GM21825 (cell line): ENCODE measurements around the gene MTERF4.

ENCODE experiments used
- ATAC-seq: cut with Tn5 transposase; IDR thresholded peaks from one replicate; pipeline ENCODE4 v1.9.1; 2021; ENCODE audit warnings: mild to moderate bottlenecking, moderate library complexity; ENCODE audit not compliant: unreplicated experiment

Gene MTERF4

DNA sequence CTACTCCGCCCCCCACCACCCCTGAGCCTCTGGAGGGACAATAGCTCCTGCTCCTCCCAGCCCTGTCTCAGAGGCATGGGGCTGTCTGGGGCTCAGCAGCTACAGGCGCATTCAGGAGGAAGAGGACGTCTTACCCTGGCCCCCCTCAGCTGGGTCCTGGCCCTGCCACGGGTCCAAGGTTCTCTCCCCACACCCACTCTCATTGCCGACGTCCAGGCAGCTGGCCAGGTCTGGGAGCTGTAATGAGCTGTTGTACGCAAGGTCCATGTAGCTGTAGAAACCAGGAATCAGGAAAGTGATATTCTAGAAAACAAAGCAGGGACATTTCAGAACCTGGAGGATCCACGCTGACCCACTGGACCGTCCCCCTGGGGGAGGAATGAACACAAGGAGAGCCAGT is 33.6 kb upstream of the MTERF4 start:
- no peak for ATAC-seq

DNA sequence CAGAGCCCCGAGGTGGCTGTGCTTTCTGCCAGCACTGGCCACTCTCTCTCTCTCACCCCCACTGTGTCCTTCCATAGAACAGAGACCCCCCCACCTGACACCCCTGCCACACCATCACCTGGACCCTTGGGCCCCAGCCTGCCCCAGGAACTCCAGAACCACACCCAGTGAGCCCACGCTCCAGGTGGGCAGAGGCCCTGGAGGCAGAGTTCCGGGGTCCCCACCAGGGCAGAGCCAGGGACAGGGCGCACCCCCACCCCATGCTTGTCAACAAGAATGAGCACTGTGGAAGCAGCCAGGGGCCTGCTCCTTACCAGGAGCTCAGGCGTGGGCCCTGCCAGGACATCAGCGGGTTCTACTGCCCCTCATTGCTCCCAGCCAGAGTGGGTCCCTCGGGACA is 32.6 kb upstream of the MTERF4 start:
- ATAC-seq: no peak

DNA sequence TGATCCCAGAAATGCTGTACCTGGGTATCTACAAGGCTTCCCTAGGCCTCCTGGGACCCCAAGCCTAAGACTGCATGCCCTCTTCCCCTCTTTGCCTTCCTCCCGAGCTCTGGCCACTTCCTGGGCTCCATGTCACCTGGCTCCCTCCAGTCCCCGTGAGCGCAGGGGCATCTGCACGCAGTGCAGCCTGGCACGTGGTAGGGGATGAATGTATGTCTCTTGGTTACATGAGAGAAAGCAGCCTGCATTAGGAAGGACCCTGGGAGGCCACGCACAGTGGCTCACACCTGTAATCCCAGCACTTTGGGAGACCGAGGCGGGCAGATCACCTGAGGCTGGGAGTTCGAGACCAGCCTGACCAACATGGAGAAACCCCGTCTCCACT is 31.3 kb upstream of the MTERF4 start:
- ATAC-seq: no peak

DNA sequence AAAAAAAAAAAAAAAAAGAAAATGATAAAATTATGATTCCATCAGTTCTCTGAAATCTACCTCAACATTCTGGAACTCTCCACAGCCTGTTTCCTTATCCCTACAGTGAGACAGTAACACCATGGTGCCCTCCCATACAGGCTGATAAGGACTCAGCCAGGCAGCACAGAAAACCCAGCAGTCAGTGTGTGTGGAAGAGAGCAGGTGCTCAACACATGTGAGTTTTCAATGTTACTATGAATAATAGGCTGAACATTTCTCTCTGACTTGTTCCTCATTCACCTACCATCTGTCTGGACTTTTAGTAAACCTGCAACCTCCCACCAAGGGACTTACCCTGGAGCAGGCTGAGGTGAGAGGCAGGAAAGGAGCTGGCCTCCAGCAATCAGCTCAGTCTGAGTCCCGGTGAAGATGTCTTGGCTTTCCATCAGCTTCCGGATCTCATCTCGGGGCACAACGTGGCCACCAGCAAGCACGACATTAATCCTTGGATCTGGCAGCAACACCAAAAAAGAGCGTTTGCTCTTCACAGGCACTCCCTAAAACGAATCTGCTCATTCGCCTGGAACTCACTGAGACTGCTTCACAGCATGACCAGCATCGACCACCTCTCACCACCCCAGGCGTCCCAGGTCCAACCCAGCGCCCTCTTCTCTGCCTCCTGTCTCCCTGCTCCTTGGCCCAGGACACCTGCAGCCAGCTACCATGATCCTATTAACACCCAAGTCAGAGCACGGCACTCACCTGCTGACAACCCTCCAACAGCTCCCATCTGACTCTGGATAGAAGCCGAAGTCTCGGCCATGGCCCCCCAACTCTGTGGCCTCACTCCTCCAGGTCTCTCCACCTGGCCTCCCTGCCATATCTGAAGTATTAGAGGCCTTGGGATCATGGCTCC is 30.7 kb upstream of the MTERF4 start:
- no peak for ATAC-seq

DNA sequence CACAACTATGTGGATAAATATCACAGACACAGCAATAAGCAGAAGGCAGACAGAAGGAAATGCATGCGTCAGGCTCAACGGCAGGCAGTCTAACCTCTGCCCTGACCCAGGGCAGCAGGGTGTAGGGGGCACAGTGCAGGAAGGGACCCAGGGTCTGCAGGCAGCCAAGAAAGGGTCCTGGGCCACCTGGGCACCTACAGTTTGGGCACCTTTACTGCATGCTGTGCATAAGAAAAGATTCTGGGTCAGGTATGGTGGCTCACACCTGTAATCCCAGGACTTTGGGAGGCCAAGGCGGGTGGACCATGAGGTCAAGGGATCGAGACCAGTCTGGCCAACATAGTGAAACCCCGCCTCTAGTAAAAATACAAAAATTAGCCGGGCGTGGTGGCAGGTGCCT is 29.4 kb upstream of the MTERF4 start:
- ATAC-seq: no peak

DNA sequence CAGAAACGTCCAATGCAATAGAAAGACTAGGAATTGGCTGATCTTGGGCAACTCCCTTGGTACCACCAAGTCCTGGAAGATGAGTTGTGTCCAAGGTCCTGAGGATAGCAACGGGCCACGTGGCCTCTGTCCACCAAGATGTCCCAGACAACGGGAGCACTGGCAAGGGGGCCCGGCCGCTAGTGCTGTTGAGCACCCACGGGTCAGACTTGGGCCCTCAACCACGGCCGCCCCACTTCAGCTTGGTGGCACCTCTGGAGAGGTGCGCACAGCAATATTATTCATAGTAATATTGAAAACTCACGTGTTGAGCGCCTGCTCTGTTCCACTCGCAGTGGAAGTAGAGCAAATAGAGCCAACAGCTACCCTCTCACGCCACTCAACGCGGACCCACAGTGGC is 28.2 kb upstream of the MTERF4 start:
- ATAC-seq: no peak

DNA sequence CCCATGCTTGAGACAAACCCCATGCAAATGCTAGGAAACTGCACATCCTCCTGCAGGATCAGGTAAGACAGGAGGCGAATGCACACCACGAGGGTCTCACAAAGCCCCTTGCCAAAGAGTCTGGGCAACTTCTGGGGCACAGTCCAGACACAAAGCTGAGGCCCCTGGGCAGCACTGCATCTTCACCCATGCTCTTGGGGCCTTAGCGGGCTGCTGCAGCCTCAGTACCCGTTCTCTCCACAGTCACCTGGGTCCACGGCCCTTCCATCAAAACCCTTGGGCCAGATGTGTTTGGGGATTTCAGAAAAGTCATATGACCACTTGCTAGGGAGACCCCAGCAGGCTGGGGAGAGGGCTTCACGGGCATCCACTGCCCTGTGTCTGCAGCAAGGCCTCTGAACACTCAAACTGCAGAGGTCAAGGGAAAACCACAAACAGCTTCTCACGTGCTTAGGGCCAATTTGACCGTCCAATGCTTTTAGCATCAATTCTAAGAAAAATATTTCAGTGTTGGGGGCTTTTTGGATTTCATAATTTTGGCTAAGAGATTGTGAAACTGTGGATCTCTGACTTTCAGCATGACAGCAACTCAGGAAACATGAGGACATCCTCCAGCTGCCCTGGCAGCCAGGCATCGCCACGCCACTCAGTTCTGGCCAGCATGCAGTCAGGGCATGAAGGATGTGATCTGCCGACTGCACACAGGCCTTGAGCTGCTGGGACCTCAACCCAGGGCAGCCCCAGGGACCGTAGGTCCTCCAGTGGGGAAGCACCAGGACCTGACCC is 27.2 kb upstream of the MTERF4 start:
- no peak for ATAC-seq

DNA sequence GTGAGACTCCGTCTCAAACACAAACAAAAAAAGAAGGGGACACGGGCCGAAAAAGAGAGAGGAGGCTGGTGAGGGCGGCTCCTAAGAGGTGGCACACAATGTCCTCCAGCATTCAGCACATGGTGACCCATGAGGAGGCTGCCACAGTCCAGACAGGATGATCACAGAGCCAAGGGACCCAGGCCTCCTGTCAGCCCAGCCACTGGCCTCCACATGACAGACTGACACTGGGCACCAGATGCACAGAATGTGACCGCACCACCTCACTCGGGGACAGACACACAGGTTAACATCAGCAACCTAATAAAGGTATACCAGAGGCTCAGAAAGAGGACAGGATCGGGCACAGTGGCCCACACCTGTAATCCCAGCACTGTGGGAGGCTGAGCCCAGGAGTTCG is 26.2 kb upstream of the MTERF4 start:
- ATAC-seq: no peak

DNA sequence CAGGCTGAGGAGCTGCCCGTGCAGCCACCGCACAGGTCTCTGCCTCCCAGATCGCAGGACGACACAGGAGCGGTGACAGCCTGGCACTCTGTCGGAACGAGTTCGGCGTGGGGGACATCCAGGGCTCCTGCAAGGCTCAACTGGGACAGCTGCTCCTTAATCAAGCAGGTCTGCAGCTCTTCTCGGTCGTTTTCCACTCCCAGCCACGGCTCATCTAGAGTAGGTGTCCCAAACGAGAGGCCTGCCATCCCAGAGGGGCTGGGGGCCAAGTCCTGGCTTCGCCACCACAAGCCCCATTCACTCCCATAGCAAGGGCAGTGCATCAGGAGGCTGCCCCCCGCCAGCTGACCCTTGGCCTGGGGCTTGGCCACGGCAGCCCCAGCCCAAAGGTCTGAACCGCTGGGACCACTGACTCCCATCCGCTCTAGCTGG is 24.7 kb upstream of the MTERF4 start:
- no peak for ATAC-seq

DNA sequence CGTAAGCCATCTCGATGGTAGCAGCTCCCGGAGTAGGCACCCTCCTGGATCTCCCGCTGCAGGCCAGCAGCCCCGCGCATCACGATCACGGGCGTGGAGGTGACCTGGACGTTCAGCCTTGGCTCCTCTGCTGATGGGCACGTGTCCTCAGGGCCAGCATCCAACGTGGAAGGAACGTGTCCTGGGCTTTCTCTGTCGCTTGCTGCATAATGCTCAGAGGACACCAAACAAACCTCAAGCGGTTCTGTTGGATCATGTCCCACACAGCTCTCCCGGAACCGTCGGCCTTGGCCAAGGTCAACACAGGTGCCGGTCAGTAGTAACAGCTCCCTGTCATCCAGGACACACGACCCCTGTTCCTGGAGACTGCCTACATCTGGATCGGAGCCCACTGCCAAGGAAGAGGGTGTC is 24.1 kb upstream of the MTERF4 start:
- ATAC-seq: no peak

DNA sequence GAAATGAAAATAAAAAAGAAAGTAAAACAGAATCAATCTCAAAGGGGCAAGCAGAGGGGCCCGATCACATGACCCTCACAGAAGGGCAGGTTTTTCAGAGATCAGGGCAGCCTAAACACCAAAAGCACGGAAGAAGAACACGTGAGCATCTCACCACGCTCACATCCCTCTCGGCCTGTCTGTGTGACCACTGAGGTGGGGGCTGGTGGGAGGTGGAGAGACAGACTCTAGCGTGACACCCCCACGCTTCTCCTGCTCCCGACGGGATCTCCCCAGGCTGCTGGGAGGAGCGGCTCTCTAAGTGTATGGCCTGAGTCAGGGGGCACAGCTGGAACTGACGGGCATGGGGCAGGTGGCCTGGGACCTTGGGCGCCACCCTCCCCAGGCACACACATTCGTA is 23.5 kb upstream of the MTERF4 start:
- no peak for ATAC-seq

DNA sequence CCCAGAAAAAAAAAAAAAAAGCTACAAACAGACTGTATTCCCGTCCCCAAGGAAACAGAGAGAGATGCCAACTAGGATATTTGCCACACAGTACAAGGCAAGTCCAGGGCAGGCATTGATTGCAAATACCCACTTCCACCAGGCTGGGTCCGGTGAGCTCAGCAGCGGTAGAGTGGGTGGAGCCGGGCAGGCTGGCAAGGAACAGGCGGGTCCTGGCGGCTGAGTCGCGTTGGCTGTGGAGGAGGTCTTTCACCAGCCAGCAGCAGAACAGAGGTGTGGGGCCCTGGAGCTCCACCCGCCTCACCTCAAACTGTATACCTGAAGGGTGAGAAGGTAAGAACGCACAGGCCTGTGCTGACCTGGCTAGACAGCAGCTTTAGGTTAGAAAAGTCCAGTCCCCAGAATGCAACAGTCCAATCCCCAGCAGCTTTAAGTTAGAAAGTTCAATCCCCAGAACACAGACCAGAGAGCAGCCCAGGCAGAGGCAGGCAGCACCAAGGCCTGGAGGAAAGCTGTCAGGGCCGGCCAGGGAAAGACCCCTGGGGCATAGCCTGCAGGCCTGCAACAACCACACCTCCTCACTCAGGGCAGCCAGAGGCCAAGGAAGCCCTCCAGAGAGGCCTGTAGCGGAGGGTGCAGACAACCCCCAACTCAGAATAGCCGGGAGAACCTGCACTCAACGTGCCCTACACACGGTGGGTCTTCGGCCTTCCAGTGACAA is 21.9 kb upstream of the MTERF4 start:
- ATAC-seq: no peak

DNA sequence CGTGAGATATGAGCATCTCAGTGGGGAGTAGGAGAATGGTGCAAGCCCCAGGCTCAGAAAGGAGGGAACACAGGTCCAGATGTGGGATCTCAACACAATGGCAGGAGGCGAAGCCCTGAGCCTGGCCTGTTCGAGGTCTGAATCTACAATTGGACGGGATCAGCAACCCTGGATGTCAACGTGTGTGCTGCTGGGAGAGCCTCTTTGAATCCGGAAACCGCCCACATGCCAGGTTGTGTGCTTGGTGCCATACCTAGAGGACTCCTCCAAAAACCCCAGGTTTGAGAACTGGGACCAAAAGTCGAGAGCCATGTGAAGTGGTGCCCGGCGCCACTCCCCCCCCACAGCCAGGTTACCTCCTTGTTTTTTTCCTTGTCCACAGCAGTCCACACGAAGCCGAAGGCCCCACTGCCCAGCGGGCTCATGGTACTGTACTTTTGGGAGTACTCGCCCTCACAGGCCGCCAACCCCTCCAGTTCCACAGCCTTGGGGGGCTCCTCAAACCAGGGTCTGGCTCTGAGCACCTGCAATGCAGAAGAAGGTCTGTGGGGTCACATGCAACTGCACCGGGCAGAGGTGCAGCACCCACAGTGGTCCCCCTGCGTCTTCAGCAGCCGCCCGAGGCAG is 20.4 kb upstream of the MTERF4 start:
- ATAC-seq: no peak

DNA sequence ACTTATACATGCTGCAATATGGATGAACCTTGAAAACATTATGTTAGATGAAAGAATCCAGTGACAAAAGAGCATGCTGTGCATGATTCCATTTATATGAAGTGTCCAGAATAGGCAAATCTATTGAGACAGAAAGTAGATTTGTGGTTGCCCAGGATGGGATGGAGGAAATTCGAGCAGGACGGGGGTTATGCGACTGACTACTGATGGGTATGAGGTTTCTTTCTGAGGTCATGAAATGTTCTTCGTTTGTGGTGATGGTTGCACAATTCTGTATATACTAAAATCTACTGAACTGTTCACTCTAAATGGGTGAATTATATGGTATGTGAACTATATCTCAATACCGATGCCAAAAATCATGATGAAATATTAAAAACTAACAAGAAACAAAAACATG is 18.9 kb upstream of the MTERF4 start:
- ATAC-seq: no peak

DNA sequence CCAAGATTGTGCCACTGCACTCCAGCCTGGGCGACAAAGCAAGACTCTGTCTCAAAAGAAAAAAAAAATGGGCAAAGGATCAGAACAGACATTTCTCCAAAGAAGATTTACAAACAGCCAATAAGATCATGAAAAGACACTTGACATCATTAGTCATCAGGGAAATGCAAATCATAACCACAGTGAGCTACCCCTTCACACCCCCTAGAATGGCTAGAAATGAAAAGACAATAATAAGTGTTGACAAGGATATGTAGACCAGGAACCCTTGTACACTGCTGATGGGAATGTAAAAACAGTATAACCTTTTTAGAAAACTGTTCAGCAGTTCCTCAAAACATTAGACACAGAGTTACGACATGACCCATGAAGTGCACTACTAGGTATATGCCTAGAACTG is 18.4 kb upstream of the MTERF4 start:
- no peak for ATAC-seq

DNA sequence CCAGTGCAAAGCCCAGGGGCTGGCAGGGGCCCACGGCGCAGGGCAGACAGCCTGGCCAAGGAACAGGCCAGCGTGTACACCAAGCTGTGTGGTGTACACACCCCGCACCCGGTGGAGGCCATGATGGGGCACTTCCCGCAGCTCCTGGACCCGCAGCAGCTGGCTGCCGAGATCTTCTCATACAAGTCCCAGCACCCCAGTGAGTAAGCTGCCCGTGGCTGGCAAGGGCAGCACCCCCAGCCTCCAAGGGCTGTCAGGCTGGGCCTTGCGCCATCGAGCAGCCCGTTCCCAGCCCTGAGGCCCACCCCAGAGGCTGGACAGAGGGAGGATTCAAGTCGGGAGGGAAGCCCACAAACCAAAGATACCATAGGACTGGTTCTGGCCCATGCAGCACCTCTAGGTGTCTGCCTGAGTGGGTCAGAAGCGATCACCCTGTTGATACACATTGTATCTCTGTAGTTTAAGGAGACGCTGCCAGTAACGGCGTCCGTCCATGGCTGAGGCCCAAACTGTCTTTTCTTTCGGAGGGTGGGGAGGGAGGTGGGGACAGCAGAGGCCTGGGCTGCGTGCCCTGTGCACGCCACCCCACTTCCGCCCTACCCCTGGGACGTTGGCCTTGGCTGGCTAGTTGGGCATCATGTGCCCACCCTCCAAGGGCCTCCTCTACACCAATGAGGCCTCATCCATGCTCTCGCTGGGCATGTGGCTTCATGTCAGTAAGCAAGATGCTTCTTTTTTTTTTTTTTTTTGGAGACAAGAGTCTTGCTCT is 16.8 kb upstream of the MTERF4 start:
- ATAC-seq: no peak

DNA sequence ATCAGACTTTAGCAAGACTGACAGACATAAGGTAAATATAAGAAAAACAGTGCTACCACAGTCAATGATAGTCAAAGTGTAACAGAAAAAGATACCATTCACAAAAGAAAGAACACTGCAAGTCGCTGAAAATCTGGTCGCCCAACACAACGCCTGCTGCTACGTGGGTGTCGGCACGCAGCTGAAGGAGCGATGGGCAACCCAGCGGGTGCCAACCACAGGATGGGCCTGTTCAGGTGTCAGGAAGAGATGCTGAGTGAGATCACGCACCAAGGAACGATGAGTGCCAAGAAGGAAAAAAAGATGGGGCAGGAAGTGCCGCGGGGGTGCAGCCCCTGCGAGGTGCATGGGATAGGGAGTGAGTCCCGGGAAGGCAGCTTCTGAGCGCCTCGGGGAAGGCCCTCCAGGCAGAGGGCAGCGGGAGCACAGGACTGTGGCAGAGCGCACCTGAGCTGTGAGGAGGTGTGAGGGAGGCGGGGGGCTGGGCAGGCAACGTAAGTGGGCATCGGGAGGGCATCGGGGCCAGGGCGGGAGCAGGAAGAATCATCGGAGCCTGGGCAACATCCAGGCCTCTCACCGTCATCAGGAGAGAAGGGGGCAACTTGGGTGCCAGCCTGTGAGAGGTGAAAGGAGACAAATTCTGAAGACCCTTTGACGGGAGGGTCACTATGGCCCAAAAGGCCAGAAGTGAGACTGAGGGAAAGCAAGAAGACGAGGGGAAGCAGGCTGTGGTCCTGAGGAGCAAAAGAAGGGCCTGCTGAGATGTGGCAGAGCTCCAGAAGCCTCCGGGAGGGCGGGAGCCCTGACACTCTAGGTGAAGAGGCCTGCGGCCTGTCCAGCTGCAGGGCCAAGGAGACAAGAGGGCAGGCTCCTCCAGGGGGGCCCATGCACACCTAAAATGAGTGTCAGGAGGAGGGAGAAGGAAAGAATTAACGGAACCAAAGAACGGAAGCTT is 14.8 kb upstream of the MTERF4 start:
- no peak for ATAC-seq

DNA sequence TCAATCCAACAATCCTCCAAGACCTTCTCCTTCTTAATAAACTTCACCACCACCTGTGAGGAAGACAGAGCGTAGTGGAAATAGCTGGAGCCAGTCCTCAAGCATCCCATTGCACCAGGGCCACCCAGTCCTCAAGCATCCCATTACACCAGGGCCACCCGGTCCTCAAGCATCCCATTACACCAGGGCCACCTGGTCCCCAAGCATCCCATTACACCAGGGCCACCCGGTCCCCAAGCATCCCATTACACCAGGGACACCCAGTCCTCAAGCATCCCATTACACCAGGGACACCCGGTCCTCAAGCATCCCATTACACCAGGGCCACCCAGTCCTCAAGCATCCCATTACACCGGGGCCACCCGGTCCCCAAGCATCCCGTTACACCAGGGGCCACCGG is 13.3 kb upstream of the MTERF4 start:
- ATAC-seq: no peak

DNA sequence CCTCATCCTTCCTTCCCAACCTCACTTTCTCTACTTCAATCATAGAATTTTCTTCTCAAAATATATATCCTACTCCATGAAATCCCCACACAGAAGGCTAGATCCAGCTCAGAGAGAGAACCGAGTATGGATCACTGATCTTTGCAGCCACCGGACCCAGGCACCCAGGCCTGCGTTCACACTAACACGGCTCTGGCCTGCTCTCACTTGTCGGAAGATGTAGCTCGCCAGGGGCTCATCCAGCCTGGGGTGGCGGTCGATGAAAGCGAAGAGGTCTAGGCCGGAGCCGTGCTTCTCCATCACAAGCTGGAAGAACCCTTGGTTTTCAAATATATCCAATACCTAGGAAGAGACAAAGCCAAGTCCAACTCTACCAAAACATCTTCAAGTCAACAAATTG is 12.7 kb upstream of the MTERF4 start:
- no peak for ATAC-seq
